Ammon's horn (tissue), 1 donor: Measurements from ENCODE around the gene CSTB.
A peak's percentile ranks its signal among the peaks of the same experiment; 100 is the strongest.
"Not testable (repeated sequence)": the region's sequence is repeated elsewhere in the genome, so short reads cannot be mapped to it uniquely, and the experiment has no call there.

Experiments used
- DNase-seq: peaks from one replicate; pipeline ENCODE4 v3.0.0-alpha.2; 2016; ENCODE audit warnings: low spot score

CSTB gene, protein sequence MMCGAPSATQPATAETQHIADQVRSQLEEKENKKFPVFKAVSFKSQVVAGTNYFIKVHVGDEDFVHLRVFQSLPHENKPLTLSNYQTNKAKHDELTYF

DNA sequence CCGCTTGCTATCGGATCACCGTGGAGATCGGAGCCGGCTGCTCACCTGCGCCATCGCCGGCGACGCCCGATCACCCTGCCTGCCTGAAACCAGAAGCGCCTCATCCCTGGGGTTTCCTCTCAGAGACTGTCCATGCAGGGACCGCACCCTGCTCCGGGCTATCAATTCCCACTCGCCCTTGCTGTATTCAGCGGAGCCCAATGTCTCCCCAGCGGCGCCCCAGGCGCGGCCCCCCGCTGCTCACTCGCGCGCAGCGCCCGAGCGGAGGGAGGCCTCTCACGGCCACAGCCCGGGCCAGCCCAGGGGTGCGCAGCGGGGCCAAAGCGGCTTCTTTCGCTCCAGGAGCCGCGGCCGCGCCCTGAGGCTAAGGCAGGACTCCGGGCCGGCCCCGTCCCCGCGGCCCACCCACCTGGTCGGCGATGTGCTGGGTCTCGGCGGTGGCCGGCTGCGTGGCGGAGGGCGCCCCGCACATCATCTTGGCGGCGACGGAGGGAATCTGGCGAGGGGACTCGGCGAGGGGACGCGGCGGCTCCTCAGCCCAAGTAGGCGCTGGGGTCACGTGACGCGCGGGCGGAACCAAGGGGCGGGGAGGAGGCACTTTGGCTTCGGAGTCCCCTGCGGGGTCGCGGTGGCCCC, at the start of gene CSTB:
Gene CSTB (minus strand): TSS at position 514 of the 636 bp plus-strand sequence. CDS start 39 bp downstream, at position 475.
- peak; percentile 91 for DNase-seq

DNA sequence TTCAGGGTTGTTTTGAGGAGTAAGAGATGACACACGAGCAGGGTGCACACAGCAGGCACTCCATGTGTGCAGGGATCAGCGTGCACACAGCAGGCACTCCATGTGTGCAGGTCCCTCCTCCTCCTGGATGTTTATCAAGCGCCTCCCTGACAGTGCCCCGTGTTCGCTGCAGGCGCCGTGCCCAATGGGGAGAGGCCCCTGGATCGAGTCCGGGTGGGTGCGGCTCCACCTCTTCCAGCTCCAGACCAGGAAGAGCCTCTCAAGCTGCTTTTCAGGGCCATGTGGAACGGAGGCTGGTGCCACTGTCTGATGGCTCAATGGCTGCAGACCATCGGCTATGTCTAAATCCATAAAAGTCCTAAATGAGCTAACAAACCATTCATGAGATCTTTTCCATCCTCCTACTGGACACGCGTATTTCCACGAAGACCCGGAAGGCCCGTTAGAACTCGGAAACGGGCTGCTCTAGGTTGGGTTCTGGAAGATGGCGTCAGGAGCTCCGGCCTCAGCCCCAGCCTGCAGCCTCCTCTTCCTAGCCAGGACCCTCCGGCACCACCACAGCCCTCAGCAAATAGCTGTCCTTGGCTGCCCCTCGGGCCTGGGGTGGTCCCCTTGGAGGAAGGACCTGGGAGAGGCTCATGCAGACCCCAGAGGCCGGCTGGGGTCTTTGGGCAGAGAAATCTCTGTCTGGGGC, 49.3 kb upstream of the CSTB start:
- no peak for DNase-seq

DNA sequence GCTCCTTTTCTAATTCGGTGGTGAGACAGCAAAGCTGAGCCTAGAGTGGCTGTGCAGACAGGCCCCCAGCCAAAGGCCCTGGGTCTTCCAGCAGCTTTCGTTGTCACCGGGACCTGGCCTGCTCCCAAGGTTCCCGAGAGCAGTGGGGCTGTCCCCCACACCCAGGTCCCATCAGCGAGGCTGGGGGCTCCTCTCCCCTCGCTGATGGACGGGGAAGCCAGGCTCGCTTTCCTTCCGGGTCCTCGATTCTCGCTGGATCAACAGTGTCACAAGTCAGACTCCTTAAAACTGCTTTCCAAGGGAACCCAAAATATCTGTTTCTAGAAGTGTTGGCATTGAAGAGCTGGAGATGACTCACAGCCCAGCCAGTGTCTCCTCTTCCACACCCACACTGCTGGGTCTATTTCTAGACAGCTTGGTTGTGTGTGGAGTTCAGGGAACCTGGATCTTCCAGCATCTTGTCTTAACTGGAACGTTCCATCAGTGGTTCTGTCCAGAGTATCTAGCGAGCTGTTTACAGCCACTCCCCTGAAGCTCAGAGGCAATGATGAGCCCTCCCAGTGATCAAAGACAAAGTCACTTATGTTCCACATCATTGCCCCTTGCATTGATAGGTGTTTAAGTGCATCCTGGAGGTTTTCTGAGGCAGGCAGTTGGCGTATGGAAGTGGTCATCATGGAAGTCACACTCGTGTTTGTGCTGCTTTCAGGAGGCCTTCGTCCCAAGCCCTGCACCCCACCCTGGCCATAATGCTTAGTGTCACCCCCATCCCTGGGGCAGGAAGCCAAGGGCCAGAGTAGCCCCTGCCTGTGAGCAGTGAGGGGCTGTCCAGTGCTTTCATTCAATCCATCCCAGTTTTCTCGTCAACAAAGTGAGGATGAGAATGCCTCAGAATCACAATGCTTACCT, 48.5 kb upstream of the CSTB start:
- no peak for DNase-seq

DNA sequence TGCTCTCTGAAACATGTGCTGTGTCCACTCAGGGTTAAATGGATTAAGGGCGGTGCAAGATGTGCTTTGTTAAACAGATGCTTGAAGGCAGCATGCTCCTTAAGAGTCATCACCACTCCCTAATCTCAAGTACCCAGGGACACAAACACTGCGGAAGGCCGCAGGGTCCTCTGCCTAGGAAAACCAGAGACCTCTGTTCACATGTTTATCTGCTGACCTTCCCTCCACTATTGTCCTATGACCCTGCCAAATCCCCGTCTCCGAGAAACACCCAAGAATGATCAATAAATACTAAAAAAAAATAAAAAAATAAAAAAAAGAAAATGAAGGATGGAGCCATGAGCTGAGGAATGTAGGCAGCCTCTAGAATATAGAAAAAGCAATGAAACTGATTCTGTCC, 46.6 kb upstream of the CSTB start:
- not testable (repeated sequence) for DNase-seq

DNA sequence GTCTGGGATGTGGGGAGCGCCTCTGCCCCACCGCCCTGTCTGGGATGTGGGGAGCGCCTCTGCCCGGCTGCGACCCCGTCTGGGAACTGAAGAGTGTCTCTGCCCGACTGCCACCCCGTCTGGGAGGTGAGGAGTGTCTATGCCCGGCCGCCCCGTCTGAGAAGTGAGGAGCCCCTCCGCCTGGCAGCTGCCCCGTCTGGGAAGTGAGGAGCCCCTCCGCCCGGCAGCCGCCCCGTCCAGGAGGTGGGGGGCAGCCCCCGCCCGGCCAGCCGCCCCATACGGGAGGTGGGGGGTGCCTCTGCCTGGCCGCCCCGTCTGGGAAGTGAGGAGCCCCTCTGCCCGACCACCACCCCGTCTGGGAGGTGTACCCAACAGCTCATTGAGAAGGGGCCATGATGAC, 46.1 kb upstream of the CSTB start:
- not testable (repeated sequence) for DNase-seq

DNA sequence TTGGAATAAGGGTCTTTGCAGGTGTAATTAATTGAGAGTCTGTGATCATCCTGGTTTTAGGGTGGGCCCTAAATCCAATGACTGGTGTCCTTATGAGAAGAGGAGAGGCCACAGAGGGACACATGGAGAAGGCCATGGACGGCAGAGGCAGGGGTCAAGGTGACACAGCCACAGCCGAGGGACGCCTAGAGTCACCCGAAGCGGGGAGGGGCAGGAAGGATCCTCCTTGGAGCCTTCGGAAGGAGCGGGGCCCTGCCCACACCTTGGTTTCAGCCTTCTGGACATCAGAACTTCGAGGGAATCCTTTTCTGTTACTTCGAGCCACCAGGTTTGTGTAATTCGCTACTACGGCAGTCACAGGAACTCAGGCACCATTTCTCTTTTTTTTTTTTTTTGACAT, 44.4 kb upstream of the CSTB start:
- DNase-seq = no peak

DNA sequence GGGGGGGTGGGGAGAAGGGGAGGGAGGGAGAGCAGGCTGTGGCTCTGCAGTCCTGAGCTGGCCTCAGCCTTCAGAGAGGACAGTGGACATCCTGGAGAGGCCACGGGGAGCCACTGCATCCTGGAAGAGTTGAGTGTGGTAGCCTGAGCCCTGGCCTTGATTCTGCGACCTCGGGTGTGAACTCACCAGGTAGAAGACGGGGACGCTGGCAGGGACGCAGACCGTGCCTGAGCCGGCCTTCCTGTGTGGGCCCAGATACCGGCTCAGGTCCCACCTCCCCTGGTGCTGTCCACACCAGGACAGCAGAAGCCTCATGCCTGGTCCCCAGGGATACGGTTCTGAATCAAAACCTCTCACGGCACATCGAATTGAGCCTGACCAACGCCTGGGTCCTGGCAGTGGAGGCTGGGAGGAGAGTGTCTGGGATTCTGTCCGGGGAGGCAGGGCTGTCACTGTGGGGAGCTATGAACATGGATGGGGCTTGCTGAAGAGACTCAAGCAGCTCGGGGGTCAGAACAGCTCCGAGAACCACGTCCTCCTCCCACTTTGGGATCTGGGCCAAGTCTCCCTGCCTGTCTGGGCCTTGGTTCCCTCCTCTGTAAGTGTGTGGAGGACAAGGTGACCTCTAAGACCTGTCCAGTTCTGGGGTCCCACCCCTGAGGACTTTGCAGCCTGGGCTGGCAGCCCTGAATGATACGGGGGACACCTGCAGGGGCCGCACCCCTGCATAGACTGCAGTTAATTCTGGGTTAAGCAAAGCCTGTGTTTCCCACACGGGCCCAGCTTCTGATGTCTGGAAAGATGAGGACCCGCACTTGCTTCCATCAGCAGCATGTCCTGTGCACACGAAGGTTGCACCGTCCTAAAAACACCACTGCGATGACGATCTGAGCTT, 43.6 kb upstream of the CSTB start:
- DNase-seq = no peak

DNA sequence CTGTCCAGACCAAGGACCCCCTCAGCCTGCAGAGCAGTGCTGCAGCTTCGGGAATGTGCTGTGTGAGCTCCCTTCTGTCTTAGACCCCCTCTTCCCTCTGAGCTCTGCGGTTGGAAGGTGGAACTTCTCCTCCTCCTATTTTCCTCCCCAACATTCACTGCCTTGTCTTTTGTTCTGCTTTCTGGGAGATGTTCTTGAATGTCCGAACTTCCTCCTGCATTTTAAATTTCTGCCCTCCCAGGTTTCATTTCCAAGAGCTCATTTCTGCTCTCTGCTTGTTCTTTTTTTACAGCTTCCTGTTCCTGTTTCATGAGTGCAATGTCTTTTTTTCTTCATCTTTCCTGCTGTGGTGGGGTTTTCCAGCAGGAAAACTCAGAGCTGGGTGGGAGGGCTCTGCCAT, 42.6 kb upstream of the CSTB start:
- DNase-seq = no peak

DNA sequence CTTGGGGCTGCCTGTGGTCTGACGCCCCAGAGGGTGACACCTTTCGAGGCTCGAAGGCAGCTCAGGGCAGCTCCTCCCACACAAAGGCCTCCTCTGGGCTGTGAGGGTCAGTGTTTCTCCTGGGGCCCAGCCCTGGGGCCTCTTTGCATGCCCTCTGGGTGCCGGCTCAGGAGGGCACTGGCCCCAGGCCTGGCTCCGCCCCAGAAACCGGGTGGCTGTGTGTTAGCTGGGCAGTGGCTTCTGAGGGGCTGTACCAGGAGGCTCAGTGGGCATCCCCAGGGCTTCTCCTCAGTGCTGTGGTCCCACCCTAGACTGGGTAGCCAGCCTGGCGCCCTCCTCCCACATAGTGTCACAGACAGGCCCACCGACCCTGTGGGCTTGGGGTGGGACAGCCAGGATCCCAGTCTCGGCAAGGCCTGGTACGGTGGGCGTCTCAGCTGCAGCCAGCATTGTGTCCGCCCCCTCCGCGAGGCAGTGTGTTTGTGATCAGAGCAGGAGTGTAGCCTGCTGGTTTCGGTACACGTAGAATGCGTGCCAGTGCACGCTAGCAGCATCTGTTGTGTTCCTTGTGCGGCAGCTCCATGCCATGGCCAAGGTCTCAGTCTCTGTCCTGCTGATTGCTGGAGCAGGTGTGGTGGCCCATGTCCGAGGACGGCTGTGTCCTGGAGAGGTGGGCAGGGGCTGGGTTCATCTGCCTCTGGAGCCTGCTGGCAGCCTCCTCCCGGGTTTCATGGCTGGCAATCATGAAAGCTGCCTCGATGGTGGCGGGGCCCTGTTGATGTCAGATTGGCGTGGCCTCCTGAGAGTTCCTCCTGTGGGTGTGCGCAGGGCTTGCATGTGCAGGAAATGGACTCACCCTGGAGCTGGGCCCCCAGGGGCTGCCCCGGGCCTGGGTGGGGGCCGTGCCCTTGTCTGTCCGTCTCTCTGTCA, 41.3 kb upstream of the CSTB start:
- DNase-seq = no peak

DNA sequence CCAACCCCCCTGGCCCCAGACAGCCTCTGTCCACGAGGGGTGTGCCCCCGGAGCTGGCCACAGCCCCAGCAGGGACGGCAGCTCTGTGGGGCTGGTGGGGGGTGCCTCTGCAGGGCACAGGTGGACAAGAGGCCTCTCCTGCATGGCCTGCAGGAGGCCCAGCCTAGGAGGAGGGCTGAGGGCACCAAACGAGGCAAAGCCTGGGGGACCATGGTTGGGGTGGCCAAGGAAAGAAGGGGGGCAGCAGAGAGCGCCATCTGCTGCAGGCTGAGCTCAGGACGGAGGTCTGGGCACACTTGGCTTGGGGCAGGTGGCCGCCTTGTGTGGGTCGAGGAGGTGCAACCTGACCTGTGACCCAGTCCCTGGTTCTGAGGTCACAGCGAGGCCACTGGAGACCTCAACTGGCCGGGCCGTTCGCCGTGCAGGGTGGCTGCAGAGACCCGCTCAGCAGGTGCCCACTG, 40.5 kb upstream of the CSTB start:
- no peak for DNase-seq

DNA sequence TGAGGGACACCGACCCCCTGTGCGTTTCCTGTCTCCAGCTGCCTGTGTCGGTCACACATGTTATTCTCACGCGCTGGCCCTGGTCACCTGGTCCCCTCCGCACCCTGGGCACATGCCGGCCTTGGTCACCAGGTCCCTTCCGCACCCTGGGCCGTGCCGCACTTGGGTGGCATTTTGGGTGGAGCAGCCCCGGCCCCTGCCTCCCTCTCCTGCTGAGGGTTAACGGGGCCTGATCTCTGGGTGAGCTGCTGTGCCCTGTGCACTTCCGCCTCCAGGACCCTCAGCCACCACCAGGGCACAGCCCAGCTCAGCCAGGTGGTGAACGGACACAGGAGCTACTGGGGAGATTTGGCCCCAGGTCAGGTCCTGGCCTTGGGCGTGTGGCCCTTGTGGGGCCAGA, 39.9 kb upstream of the CSTB start:
- DNase-seq = no peak

DNA sequence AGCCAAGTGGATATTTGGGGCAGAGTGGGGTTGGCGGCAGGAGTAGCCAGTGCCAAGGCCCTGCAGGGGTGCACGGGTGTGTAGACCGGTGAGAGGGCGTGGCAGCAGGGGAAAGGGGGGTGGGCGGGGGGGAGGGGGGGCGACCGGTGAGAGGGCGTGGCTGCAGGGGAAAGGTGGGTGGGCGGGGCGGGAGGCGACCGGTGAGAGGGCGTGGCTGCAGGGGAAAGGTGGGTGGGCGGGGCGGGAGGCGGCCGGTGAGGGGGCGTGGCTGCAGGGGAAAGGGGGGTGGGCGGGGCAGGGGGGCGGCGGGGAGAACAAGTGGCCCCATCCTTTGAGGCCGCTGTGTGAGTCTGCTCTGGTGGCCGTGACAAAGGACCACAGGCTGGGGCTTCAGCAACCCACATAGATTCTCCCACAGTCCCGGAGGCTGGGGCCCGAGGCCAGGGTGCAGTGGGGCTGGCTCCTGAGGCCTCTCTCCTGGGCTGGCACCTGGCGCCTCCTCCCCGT, 39.1 kb upstream of the CSTB start:
- DNase-seq = no peak

DNA sequence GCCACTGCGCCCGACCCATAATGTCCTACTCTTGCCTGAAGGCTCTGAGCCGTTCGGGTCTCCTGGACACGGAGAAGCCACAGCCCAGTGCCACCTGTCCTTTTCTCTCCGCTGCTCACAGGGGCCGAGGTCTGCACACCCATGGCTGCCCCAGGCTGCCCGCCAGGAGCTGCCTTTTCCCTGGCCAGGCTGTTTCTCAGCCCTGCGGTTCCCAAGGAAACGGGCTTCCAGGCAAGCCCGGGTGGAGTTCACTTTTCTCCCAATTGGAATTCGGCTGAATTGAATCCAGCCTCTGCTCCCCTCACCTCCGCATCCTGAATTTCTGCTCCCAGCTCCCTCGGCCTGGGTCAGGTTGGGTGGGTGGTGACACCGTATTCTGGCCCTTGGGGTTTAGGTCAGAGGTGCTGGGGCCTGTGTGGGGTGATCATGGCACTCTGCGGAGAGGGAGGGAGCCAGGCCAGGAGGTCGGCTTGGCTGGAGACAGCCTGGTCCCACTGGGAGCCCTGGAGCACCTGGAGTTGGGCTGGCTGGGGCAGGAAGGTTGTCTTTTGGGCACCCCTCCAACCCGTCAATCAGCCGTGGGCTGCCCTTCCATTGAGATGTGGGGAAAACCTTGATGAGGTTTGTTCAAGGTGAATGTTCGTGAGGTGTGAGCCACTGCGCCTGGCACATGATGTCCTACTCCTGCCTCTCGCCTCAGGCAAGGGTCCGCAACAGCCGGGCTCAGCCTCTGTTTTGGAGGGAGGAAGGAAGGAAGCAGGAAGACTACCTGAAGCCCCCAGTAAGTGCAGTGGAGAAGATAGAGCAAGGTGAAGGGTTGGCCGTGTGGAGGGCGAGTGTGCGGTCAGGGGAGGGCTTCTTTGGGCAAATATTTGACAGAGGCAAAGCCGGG, 38.4 kb upstream of the CSTB start:
- no peak for DNase-seq

DNA sequence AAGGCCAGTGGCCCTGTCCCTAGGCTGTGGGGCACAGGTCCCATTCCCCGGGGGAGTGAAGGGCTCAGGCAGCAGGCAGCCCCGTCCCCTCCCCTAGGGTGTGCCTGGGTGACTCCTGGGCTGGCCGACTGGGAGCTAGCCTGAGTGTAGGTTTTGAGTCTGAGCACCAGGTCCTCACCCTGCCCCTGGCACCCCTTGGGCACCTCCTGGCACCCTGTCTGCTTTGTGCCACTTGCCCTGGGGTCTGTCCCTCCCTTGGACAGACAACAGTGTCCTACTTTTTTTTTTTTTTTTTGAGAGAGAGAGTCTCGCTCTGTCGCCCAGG, 37.5 kb upstream of the CSTB start:
- no peak for DNase-seq

DNA sequence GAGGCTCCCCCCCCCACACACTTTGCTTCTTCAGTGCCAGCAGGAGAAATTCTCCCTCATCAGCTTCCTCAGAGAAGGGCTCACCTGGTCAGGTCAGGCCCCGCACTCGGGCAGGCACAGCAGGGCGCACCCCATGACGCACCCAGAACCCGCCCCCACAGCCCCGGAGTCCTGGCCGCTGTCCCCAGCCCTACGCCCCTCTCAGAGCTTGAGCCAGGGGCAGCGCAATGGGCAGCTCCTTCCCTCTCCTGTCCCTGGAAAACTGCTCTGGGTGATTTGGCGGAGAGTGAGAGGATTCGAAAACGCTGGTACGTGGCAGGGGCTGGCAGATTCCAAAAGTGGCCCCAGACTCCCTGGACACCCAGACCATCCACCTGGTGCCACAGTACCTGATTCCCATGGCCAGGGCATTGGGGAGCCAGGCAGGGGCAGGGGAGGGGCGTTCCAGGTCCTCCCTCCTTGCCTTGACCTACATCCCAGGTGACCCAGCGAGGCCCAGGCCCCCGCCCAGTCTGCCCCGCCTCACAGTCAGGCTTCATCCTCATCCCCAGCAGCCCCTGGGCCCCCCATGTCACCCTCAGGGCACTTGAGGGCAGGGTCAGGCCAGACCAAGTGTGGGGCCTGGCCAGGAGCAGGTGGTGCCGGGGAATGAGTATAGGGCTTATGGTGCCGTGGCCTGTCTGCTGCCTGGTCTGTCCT, 37.0 kb upstream of the CSTB start:
- no peak for DNase-seq

DNA sequence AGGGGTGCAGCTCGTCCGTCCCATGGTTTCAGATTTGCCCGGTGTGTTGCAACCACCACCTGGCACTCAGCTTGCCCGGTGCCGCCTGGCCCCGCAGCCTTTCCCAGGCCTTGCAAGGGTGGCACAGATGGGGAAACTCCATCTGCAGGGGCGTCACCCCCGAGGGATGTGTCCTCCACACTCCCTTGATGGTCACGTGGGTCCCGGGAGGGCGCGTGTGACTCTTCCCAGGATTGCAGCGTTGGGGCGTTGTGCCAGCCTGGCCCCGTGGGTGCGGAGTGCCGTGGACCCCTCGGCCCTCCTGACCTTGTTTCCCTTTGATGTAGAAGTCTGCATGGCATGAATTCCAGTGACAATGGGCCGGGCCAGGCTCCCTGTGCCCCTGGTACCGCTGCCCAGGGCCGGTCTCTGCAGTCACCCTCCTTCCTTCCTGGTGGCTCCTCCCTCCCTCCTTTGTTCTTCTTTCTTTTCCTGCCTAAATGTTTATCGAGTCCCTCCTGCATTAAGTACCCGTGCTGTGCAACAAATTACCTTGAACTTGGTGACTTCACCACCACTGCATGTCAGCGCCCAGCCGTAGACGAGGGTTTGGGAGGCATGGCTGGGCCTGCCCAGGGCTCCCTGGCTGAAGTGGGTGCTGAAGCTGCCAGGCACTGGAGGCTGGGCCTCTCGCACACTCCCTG, 36.2 kb upstream of the CSTB start:
- no peak for DNase-seq

DNA sequence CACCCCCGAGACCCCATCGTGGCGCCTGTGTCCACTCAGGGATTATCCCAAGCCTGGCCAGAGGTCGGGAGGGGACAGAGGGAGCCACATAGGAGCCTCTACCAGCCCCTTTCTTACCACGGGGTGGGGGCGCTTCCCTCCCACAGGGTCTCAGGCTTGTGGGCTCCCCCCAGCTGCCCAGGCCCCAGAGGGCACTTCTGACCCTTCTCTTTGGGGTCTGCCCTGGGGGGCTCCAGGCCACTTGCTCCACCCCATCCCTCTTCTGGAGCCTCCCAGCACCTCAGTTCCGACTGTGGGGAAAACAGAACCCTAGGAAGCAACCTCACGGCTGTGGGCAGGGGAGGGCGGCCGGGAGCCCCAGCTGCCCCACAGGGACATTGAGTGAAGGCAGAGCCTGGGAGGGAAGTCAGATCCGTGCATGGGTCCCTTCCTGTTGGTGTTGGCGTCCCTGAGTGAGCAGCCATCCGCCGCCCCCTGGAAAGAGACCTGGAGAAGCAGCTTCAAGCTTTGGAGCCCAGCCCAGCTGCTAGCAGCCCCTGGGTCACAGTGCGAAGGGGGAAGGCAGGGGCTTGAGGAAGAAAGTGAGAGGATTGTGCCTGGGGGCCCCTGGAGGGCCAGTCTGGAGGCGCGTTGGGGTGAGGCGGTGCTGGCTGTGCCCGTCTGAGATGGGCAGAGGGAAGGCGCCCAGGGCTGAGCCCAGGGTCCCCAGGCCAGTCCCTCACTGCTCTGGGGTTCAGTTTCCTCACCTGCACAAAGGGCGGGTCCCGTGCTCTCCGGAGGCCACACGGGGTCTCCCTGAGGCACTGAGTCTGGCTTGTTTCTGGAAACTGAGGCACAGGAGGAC, 35.4 kb upstream of the CSTB start:
- DNase-seq = no peak
